DOHH2 (cell line): ENCODE data around the gene NEGR1.

Source experiments
- EZH2phosphoT487 ChIP-seq: fragments of 200-600 bp; sonication (generic); IDR thresholded peaks from 2 replicates; pipeline ENCODE4 v1.6.1; 2017; ENCODE audit warnings: borderline replicate concordance, mild to moderate bottlenecking, antibody characterized with exemption, low read length, moderate library complexity, mixed read lengths
- TF ChIP-seq, protein P1 (sequence below): fragments of 200-600 bp; sonication (generic); IDR thresholded peaks from one replicate; pipeline ENCODE4 v1.5.1; 2014; ENCODE audit warnings: antibody characterized with exemption, mild to moderate bottlenecking, low read depth, low read length; ENCODE audit not compliant: poor library complexity, severe bottlenecking

DNA sequence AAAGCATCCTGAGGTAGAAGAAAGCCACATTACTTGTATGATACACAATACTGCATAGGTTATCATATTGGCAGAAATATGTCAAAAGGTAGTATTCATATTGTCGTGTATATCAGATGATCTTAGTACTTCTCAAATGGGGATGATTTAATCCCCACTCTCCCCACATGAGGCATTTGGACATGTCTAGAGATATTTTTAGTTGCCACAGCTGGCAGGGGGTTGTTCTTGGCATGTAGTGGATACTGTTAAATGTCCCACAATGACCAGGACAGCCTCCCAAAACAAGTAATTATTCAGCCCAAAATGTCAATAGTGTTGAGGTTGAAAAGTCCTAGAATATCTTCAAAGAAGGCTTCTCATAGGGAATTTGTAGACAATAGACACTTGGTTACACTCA lies 162.8 kb downstream of the NEGR1 start:
- TF ChIP-seq, protein P1, sequence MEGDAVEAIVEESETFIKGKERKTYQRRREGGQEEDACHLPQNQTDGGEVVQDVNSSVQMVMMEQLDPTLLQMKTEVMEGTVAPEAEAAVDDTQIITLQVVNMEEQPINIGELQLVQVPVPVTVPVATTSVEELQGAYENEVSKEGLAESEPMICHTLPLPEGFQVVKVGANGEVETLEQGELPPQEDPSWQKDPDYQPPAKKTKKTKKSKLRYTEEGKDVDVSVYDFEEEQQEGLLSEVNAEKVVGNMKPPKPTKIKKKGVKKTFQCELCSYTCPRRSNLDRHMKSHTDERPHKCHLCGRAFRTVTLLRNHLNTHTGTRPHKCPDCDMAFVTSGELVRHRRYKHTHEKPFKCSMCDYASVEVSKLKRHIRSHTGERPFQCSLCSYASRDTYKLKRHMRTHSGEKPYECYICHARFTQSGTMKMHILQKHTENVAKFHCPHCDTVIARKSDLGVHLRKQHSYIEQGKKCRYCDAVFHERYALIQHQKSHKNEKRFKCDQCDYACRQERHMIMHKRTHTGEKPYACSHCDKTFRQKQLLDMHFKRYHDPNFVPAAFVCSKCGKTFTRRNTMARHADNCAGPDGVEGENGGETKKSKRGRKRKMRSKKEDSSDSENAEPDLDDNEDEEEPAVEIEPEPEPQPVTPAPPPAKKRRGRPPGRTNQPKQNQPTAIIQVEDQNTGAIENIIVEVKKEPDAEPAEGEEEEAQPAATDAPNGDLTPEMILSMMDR, result no peak
- TF ChIP-seq EZH2phosphoT487, result no peak
